Activated CD8-positive, alpha-beta T cell treated with anti-CD3 and anti-CD28 coated beads for 36 hours (primary cell): ENCODE measurements around the gene ARHGAP30. TPM values are rescaled to one million over a fixed set of nuclear protein-coding genes. Genes with fewer than 3 reads are reported as not detected.

Source experiments
- ATAC-seq: fragments of 200-7000 bp; cut with Tn5 transposase; one replicate; pipeline ENCODE4 v1.10.0; 2021; ENCODE audit warnings: mild to moderate bottlenecking, moderate library complexity
- CTCF ChIA-PET: fragments of 350-600 bp; sonication (Branson Sonifier 250); formaldehyde crosslinking; loops from one replicate; lab custom pipeline; 2021; ENCODE audit warnings: antibody characterized with exemption; lab: Charles Lee
- POLR2A ChIA-PET: fragments of 350-600 bp; sonication (Branson Sonifier 250); formaldehyde crosslinking; loops from one replicate; lab custom pipeline; 2021; ENCODE audit warnings: antibody characterized with exemption; lab: Charles Lee
- DNase-seq: peaks from one replicate; pipeline ENCODE4 v3.0.0-alpha.2; 2020
- H3K27ac Mint-ChIP-seq: one replicate; pipeline ENCODE4 v1.8.0; 2021; ENCODE audit warnings: mild to moderate bottlenecking, mixed read lengths
- H3K27me3 Mint-ChIP-seq: one replicate; pipeline ENCODE4 v1.8.0; 2021; ENCODE audit warnings: mixed read lengths
- H3K36me3 Mint-ChIP-seq: one replicate; pipeline ENCODE4 v1.8.0; 2021; ENCODE audit warnings: low read depth, mixed read lengths
- H3K4me1 Mint-ChIP-seq: one replicate; pipeline ENCODE4 v1.8.0; 2021; ENCODE audit warnings: low read depth, mixed read lengths
- H3K4me3 Mint-ChIP-seq: one replicate; pipeline ENCODE4 v1.8.0; 2021; ENCODE audit warnings: mild to moderate bottlenecking, moderate library complexity, mixed read lengths
- H3K9me3 Mint-ChIP-seq: one replicate; pipeline ENCODE4 v1.8.0; 2021; ENCODE audit warnings: mixed read lengths
- intact Hi-C: fragments of 100-400 bp; cut with micrococcal nuclease; formaldehyde crosslinking; loops from one replicate; pipeline ENCODE4 v1.10.0; 2022
- total RNA-seq, 2 experiments: library from RNA; stranded (reverse); gene quantifications; one replicate each; pipeline ENCODE4 v1.2.3, GENCODE V29; 2021
- TF ChIP-seq, protein P1 (sequence below): fragments of 200-600 bp; IDR thresholded peaks from one replicate; pipeline ENCODE4 v1.8.0; 2022; ENCODE audit warnings: antibody characterized with exemption, mild to moderate bottlenecking

Gene ARHGAP30
- total RNA-seq, 2 experiments from 2014 or later, result 174 to 175 TPM

DNA sequence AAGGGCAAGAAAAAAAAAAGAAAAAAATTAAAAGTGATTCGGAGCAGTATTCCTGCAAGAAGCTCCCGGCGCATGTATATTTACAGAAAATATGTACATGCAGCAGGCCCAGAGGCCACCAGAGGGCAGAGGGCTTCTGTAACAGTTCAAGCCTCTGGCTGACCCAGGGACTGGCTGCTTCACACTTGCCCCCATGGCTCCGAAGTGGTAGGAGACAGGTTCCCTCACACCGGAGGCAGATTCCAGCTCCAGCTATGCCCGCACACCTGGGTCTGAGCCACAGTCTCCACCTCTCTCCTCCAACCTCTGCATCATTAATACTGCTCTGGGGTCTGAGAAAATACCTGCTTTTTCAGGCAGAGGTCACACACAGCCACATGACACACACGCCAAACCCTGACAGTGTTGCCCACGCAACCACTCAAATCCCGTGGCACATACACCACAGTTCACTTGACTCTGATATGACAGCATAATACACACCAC, 2.2 kb upstream of the ARHGAP30 start:
- ATAC-seq (no peak), DNase-seq (peak; percentile 81)
- no peak overlapping the region for H3K4me3 Mint-ChIP-seq
- peaks cover 20% of the 10 kb centered on the region for H3K36me3 Mint-ChIP-seq
- no peaks in the 10 kb centered on the region for H3K9me3 Mint-ChIP-seq
- POLR2A ChIA-PET, result interaction anchor here (0.6 to 5.3 kb wide), 9 partner anchors 10 to 94 kb away, joined by 3 to 57 read pairs (median 4); partner anchors contain the start of genes KLHDC9, NECTIN4, UFC1 and USF1
- intact Hi-C loops, result no loop called here
- H3K27me3 Mint-ChIP-seq, result no peaks in the 10 kb centered on the region
- TF ChIP-seq, protein P1, sequence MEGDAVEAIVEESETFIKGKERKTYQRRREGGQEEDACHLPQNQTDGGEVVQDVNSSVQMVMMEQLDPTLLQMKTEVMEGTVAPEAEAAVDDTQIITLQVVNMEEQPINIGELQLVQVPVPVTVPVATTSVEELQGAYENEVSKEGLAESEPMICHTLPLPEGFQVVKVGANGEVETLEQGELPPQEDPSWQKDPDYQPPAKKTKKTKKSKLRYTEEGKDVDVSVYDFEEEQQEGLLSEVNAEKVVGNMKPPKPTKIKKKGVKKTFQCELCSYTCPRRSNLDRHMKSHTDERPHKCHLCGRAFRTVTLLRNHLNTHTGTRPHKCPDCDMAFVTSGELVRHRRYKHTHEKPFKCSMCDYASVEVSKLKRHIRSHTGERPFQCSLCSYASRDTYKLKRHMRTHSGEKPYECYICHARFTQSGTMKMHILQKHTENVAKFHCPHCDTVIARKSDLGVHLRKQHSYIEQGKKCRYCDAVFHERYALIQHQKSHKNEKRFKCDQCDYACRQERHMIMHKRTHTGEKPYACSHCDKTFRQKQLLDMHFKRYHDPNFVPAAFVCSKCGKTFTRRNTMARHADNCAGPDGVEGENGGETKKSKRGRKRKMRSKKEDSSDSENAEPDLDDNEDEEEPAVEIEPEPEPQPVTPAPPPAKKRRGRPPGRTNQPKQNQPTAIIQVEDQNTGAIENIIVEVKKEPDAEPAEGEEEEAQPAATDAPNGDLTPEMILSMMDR, result peak; percentile 81
- peaks cover 34% of the 10 kb centered on the region for H3K4me1 Mint-ChIP-seq
- CTCF ChIA-PET, result interaction anchor here (0.6 to 11.1 kb wide), 23 partner anchors 10 to 110 kb away, joined by 3 to 200 read pairs (median 4); partner anchors contain the start of genes DEDD, KLHDC9, NECTIN4 and NIT1
- H3K27ac Mint-ChIP-seq, result peak overlapping the region; percentile 30

DNA sequence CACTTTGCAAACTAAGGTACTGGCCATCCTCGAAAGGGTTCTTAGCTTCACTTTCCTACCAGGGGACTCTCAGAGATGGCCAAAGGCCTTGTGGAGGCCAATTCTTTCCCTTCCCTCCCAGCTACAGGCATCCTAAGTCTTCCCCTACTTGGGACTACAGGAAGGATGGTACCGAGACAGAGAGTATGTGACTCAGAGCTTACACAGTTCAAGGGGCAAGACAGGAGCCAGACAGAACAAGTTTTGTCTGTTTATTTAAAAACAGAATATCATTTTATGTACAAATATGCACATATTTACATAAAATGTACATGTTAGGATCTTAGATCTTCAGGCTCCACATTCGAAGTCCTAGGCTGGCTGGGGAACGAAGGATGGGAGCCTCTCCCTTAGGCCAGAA, 1.1 kb upstream of the ARHGAP30 start:
- no peaks in the 10 kb centered on the region for H3K9me3 Mint-ChIP-seq
- ChIA-PET CTCF (interaction anchor here (0.7 to 11.1 kb wide), 17 partner anchors 11 to 422 kb away, joined by 3 to 200 read pairs (median 4); partner anchors contain the start of genes KLHDC9, NECTIN4, NIT1 and PFDN2), POLR2A (interaction anchor here (0.7 to 7.6 kb wide), 8 partner anchors 9 to 84 kb away, joined by 3 to 99 read pairs (median 8); partner anchors contain the start of genes KLHDC9, NECTIN4, UFC1 and USF1)
- H3K27ac Mint-ChIP-seq, result peak overlapping the region; percentile 98
- H3K4me3 Mint-ChIP-seq, result no peak overlapping the region
- intact Hi-C loops, result no loop called here
- ATAC-seq (no peak), DNase-seq (no peak)
- peaks cover 40% of the 10 kb centered on the region for H3K4me1 Mint-ChIP-seq
- TF ChIP-seq, protein P1, result no peak
- H3K36me3 Mint-ChIP-seq, result peaks cover 30% of the 10 kb centered on the region
- H3K27me3 Mint-ChIP-seq, result no peaks in the 10 kb centered on the region

DNA sequence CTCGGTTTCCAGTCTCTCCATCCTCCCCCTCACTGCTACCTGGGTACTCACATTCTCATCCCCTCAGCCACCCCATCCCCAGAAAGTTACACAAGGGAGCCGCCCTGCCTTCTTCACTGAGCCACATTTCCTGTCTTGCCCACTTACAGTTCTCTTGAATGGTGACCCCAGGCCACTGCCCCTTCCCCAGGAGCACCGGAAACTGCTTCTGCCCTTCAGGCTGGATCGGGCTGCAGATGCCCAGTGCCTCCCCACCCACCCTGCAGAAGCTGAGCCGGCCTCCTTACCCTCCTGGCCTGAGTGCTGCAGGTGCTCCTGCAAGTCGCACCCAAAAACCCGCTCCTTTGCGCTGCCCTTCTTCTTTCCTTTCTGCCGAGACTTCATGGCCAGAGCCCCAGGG, 450 bp downstream of the ARHGAP30 start:
- H3K9me3 Mint-ChIP-seq, result no peaks in the 10 kb centered on the region
- intact Hi-C loops, result loop anchor here (5.0 kb wide), 1 partner anchor 33 kb away; no protein-coding TSS in a partner anchor
- H3K4me3 Mint-ChIP-seq, result peak overlapping the region; percentile 97
- H3K36me3 Mint-ChIP-seq, result peaks cover 38% of the 10 kb centered on the region
- peak overlapping the region; percentile 98 for H3K27ac Mint-ChIP-seq
- H3K4me1 Mint-ChIP-seq, result peaks cover 50% of the 10 kb centered on the region
- DNase-seq (peak; percentile 23), ATAC-seq (no peak)
- H3K27me3 Mint-ChIP-seq, result no peaks in the 10 kb centered on the region
- TF ChIP-seq, protein P1, result no peak
- ChIA-PET CTCF (interaction anchor here (1.0 to 11.1 kb wide), 11 partner anchors 10 to 97 kb away, joined by 3 to 200 read pairs (median 4); partner anchors contain the start of genes KLHDC9, PPOX and USF1), POLR2A (interaction anchor here (0.7 to 7.6 kb wide), 10 partner anchors 9 to 85 kb away, joined by 3 to 99 read pairs (median 5); partner anchors contain the start of genes F11R, KLHDC9, NECTIN4 and UFC1)

DNA sequence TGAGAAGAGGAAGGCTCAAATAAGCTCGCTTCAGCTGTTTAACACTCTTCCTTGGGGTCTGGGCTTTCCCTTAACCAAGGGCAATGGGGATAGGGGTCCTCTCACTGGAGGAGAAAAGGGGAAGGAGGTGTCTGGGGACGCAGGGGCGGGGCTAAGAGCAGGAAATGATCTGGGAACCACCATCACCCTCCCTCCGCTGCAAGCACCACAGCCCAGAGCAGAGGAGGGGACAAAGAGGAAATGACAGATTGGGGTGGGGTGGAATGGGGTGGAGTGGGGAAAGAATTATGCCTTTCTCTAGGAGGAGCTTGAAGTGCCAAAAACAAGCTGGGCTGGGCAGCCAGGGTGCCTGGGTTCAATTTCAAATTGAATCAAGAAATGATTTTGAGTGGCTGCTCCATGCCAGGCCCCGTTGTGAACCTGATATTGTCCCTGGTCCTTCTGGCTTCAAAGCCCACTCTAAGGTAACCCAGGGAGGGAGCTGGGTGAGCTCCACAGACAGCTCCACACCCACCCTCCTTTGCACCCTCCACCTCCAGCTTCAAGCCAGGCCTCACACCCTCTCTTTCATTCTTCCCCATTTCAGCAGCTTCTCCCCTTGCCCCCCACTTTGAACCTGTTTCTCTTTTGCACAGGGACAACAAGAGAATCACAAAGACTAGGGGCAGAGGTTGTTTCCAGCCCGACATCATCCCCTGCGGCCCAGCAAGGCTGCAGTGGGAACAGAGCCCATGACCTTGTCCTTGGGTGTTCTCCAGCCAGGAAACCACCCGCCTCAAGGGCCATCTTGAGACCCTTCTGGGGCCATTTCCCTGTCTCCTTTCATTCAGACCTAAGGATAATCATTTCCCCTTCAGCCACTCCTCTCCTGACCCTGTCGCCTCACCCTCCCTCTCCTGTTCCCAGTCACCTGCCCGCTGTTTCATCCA, 1.1 kb downstream of the ARHGAP30 start:
- peaks cover 44% of the 10 kb centered on the region for H3K36me3 Mint-ChIP-seq
- ATAC-seq, result peak; percentile 75

More for the DNA sequence above, 1.1 kb downstream of the ARHGAP30 start:
- peak; percentile 92 for DNase-seq
- Mint-ChIP-seq H3K27me3 (no peaks in the 10 kb centered on the region), H3K27ac (peak overlapping the region; percentile 98), H3K9me3 (no peaks in the 10 kb centered on the region), H3K4me3 (peak overlapping the region; percentile 97), H3K4me1 (peaks cover 56% of the 10 kb centered on the region)
- intact Hi-C loops, result loop anchor here (5.0 kb wide), 1 partner anchor 34 kb away; no protein-coding TSS in a partner anchor
- TF ChIP-seq, protein P1, result no peak
- POLR2A ChIA-PET, result interaction anchor here (1.3 to 7.6 kb wide), 5 partner anchors 9 to 47 kb away, joined by 3 to 99 read pairs (median 4); partner anchors contain the start of genes F11R, KLHDC9 and USF1
- CTCF ChIA-PET, result interaction anchor here (0.8 to 11.1 kb wide), 7 partner anchors 14 to 97 kb away, joined by 3 to 200 read pairs (median 4); partner anchors contain the start of genes KLHDC9, PPOX and USF1
